HEK293T (cell line): Measurements from ENCODE around the gene PROZ.

Experiments
- ARNT ChIP-seq: fragments of 450-650 bp; IDR thresholded peaks from 2 replicates; pipeline ENCODE4 v1.6.1; 2017; ENCODE audit warnings: mild to moderate bottlenecking
- BHLHE40 ChIP-seq: fragments of 450-650 bp; IDR thresholded peaks from 2 replicates; pipeline ENCODE4 v1.6.1; 2016; ENCODE audit warnings: mild to moderate bottlenecking, moderate library complexity, borderline replicate concordance
- CTBP1 ChIP-seq: fragments of 450-650 bp; IDR thresholded peaks from 2 replicates; pipeline ENCODE4 v1.6.1; 2016; ENCODE audit warnings: borderline replicate concordance
- FOXA1 ChIP-seq: fragments of 450-650 bp; IDR thresholded peaks from 2 replicates; pipeline ENCODE4 v1.6.1; 2016; ENCODE audit warnings: mild to moderate bottlenecking
- FOXM1 ChIP-seq: fragments of 450-650 bp; IDR thresholded peaks from 2 replicates; pipeline ENCODE4 v1.6.1; 2017; ENCODE audit warnings: mild to moderate bottlenecking, borderline replicate concordance
- HDGF ChIP-seq: fragments of 450-650 bp; IDR thresholded peaks from 2 replicates; pipeline ENCODE4 v1.6.1; 2017; ENCODE audit warnings: antibody characterized with exemption, borderline replicate concordance
- LEF1 ChIP-seq: fragments of 450-650 bp; IDR thresholded peaks from 2 replicates; pipeline ENCODE4 v1.6.1; 2017; ENCODE audit warnings: mild to moderate bottlenecking, borderline replicate concordance
- NFRKB ChIP-seq: fragments of 450-650 bp; IDR thresholded peaks from 2 replicates; pipeline ENCODE4 v1.6.1; 2016; ENCODE audit warnings: mild to moderate bottlenecking, moderate library complexity
- SP1 ChIP-seq: fragments of 450-650 bp; IDR thresholded peaks from 2 replicates; pipeline ENCODE4 v1.6.1; 2017
- SUZ12 ChIP-seq: fragments of 450-650 bp; IDR thresholded peaks from 2 replicates; pipeline ENCODE4 v1.6.1; 2016; ENCODE audit warnings: mild to moderate bottlenecking
- TARDBP ChIP-seq: fragments of 450-650 bp; IDR thresholded peaks from 2 replicates; pipeline ENCODE4 v1.6.1; 2016

- TF ChIP-seq TARDBP = no peak
- no peak for TF ChIP-seq HDGF
- no peak for TF ChIP-seq FOXA1
- TF ChIP-seq LEF1 = no peak
- TF ChIP-seq CTBP1 = no peak
- no peak for TF ChIP-seq ARNT
- TF ChIP-seq FOXM1 = no peak
- TF ChIP-seq SP1 = no peak
- no peak for TF ChIP-seq NFRKB
- TF ChIP-seq BHLHE40 = no peak
- TF ChIP-seq SUZ12 = no peak
Observed at GRCh38 chr13:113119166-113119821, 39.2 kb upstream of the PROZ start.
